H9 (cell line): ENCODE measurements around the gene TANC2. TPM values are rescaled to one million over a fixed set of nuclear protein-coding genes. Genes with fewer than 3 reads are reported as not detected.
A peak's percentile ranks its signal among the peaks of the same experiment; 100 is the strongest.

Experiments
- DNase-seq: peaks from one replicate; pipeline ENCODE4 v3.0.0-alpha.2; 2017
- H2AFZ ChIP-seq: one replicate; pipeline ENCODE4 v1.6.1; 2013; ENCODE audit warnings: mild to moderate bottlenecking, low read length, control low read depth, moderate library complexity
- H2AK5ac ChIP-seq: 2 replicates; pipeline ENCODE4 v1.6.1; 2013; ENCODE audit warnings: low read length, control low read depth, mixed read lengths; ENCODE audit not compliant: insufficient read length
- H2BK120ac ChIP-seq: one replicate; pipeline ENCODE4 v1.6.1; 2013; ENCODE audit warnings: low read depth, mild to moderate bottlenecking, low read length, control low read depth, inconsistent platforms; ENCODE audit not compliant: poor library complexity, severe bottlenecking
- H2BK12ac ChIP-seq: 2 replicates; pipeline ENCODE4 v1.6.1; 2013; ENCODE audit warnings: low read length, control low read depth, mixed read lengths, low read depth; ENCODE audit not compliant: insufficient read length
- H2BK15ac ChIP-seq: 2 replicates; pipeline ENCODE4 v1.6.1; 2013; ENCODE audit warnings: low read depth, low read length, control low read depth
- H2BK20ac ChIP-seq: one replicate; pipeline ENCODE4 v1.6.1; 2013; ENCODE audit warnings: low read depth, mild to moderate bottlenecking, low read length, control low read depth, inconsistent platforms; ENCODE audit not compliant: poor library complexity, severe bottlenecking
- H2BK5ac ChIP-seq: 2 replicates; pipeline ENCODE4 v1.6.1; 2013; ENCODE audit warnings: low read length, control low read depth, mixed read lengths; ENCODE audit not compliant: insufficient read length
- H3K14ac ChIP-seq: 2 replicates; pipeline ENCODE4 v1.6.1; 2013; ENCODE audit warnings: low read length, control low read depth; ENCODE audit not compliant: insufficient read depth
- H3K18ac ChIP-seq: 2 replicates; pipeline ENCODE4 v1.6.1; 2013; ENCODE audit warnings: low read depth, mild to moderate bottlenecking, mixed read lengths, low read length, control low read depth; ENCODE audit not compliant: insufficient read length
- H3K23ac ChIP-seq: 2 replicates; pipeline ENCODE4 v1.6.1; 2013; ENCODE audit warnings: low read length, control low read depth, mixed read lengths, low read depth; ENCODE audit not compliant: insufficient read length
- H3K23me2 ChIP-seq: 2 replicates; pipeline ENCODE4 v1.6.1; 2013; ENCODE audit warnings: low read depth, mild to moderate bottlenecking, mixed read lengths, low read length, control low read depth; ENCODE audit not compliant: insufficient read length, poor library complexity, severe bottlenecking
- H3K27ac ChIP-seq: 2 replicates; pipeline ENCODE4 v1.5.1; 2013; ENCODE audit warnings: low read length, control low read depth, mixed read lengths, low read depth; ENCODE audit not compliant: insufficient read length
- H3K27me3 ChIP-seq: 2 replicates; pipeline ENCODE4 v1.6.1; 2013; ENCODE audit warnings: low read length, control low read depth, inconsistent platforms; ENCODE audit not compliant: insufficient read depth
- H3K4ac ChIP-seq: 2 replicates; pipeline ENCODE4 v1.6.1; 2013; ENCODE audit warnings: low read depth, mild to moderate bottlenecking, control low read depth, inconsistent platforms, low read length, moderate library complexity
- H3K4me1 ChIP-seq: 2 replicates; pipeline ENCODE4 v1.6.1; 2013; ENCODE audit warnings: low read length, control low read depth, inconsistent platforms; ENCODE audit not compliant: insufficient read depth
- H3K4me2 ChIP-seq: 2 replicates; pipeline ENCODE4 v1.6.1; 2013; ENCODE audit warnings: low read length, control low read depth, mixed read lengths; ENCODE audit not compliant: insufficient read length, insufficient read depth
- H3K56ac ChIP-seq: 2 replicates; pipeline ENCODE4 v1.6.1; 2013; ENCODE audit warnings: low read depth, mild to moderate bottlenecking, mixed read lengths, low read length, control low read depth; ENCODE audit not compliant: insufficient read length
- H3K79me1 ChIP-seq: 2 replicates; pipeline ENCODE4 v1.6.1; 2013; ENCODE audit warnings: low read depth, mild to moderate bottlenecking, moderate library complexity, low read length, control low read depth, inconsistent platforms; ENCODE audit not compliant: insufficient read depth, poor library complexity, severe bottlenecking
- H3K79me2 ChIP-seq: 2 replicates; pipeline ENCODE4 v1.6.1; 2013; ENCODE audit warnings: low read length, control low read depth, inconsistent platforms; ENCODE audit not compliant: insufficient read depth
- H3K9ac ChIP-seq: 2 replicates; pipeline ENCODE4 v1.6.1; 2013; ENCODE audit warnings: low read length, control low read depth, mixed read lengths; ENCODE audit not compliant: insufficient read length; ENCODE audit errors: extremely low read depth
- H3K9me3 ChIP-seq: one replicate; pipeline ENCODE4 v1.6.1; 2013; ENCODE audit warnings: low read depth, low read length, inconsistent platforms; ENCODE audit not compliant: control insufficient read depth
- H3T11ph ChIP-seq: one replicate; pipeline ENCODE4 v1.6.1; 2013; ENCODE audit warnings: mild to moderate bottlenecking, low read length, control low read depth, inconsistent platforms
- H4K20me1 ChIP-seq: one replicate; pipeline ENCODE4 v1.6.1; 2013; ENCODE audit not compliant: control insufficient read depth, insufficient read length, insufficient read depth
- H4K5ac ChIP-seq: 2 replicates; pipeline ENCODE4 v1.6.1; 2013; ENCODE audit warnings: low read depth, mild to moderate bottlenecking, mixed read lengths, low read length, control low read depth; ENCODE audit not compliant: insufficient read length
- H4K8ac ChIP-seq: replicated peaks from 2 replicates; pipeline ENCODE4 v1.6.1; 2013; ENCODE audit warnings: low read length, control low read depth, mixed read lengths, low read depth; ENCODE audit not compliant: insufficient read length
- H4K91ac ChIP-seq: 2 replicates; pipeline ENCODE4 v1.6.1; 2013; ENCODE audit warnings: low read depth, mild to moderate bottlenecking, moderate library complexity, mixed read lengths, low read length, control low read depth; ENCODE audit not compliant: insufficient read length
- H3K27ac Mint-ChIP-seq, 3 experiments: 2 replicates in 2 of 3; 3 replicates in 1 of 3; pipeline ENCODE4 v1.8.0; 2020 to 2021; ENCODE audit warnings: mixed read lengths in 3 of 3, mild to moderate bottlenecking in 1 of 3, moderate library complexity in 1 of 3
- H3K27me3 Mint-ChIP-seq: 2 replicates; pipeline ENCODE4 v1.8.0; 2021; ENCODE audit warnings: low read depth, mild to moderate bottlenecking, moderate library complexity, mixed read lengths
- H3K36me3 Mint-ChIP-seq, 3 experiments: 2 replicates in 2 of 3; 3 replicates in 1 of 3; pipeline ENCODE4 v1.8.0; 2020 to 2021; ENCODE audit warnings: low read depth in 3 of 3, mixed read lengths in 3 of 3; ENCODE audit not compliant: insufficient read depth in 1 of 3
- H3K4me1 Mint-ChIP-seq, 2 experiments: 2 replicates each; pipeline ENCODE4 v1.8.0; 2020; ENCODE audit warnings: mixed read lengths in 2 of 2
- H3K4me3 Mint-ChIP-seq, 2 experiments: 2 replicates in 1 of 2; 3 replicates in 1 of 2; pipeline ENCODE4 v1.8.0; 2020 to 2021; ENCODE audit warnings: mild to moderate bottlenecking in 2 of 2, mixed read lengths in 2 of 2, moderate library complexity in 1 of 2
- H3K9me3 Mint-ChIP-seq, 2 experiments: 2 replicates in 1 of 2; 3 replicates in 1 of 2; pipeline ENCODE4 v1.8.0; 2020; ENCODE audit warnings: mild to moderate bottlenecking in 2 of 2, mixed read lengths in 2 of 2, moderate library complexity in 1 of 2
- WGBS: extraction: QIAGEN DNeasy Blood & Tissue Kit; methylation state at CpG from one replicate; pipeline ENCODE4 v1.1.7; 2013; ENCODE audit warnings: missing lambda C conversion rate, low lambda C conversion rate, mixed read lengths; ENCODE audit not compliant: insufficient read length; ENCODE audit errors: extremely low coverage; 5-methylcytosine and 5-hydroxymethylcytosine counted together
- total RNA-seq: library from RNA; stranded (reverse); gene quantifications from 2 replicates; pipeline ENCODE4 v1.2.1, GENCODE V29; 2021
- TF ChIP-seq, protein P1 (sequence below): fragments of 200-600 bp; sonication (generic); conservative IDR thresholded peaks from 3 replicates; pipeline ENCODE4 v1.8.0; 2021; ENCODE audit warnings: antibody characterized with exemption, mild to moderate bottlenecking

The TANC2 gene
- total RNA-seq, 1 experiment from 2014 or later = 7.3 TPM

DNA sequence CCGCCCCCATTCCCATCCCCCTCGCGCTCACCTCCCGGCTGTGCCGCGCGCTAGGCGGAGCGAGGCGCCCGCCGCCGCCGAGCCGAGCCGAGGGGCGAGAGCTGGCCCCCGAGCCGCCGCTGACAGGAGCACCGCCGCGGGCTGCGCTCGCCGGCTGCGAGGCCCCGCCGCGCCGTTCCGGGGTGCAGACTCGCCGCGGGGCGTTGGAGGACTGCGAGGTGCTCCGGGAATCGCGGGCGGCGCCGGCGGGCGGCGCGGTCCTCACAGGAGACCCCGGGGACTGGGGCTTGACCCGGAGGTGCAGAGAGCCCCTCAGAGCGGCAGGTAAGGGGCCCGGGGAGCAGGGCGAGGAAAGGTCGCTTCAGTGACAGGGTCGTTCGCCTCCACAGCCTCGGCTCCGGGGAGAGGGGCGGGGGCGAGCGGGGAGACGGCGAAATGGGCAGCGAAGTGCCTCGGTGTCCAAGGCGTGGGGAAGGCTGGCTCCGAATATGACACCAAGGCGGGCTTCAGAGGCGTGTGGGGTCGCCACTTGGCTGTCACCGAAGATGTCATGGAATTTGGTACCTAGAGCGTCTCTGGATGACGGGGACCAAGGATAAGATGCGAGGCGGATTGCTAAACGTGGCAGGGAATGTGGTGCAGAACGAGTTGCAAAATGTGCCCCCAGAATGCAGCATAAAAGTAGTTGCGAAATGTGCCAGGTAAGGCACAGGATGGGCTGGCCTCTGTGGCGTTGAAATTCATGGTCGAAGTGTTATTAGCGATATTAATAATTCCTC lies 580 bp downstream of the TANC2 start:
- Histone ChIP-seq H3T11ph (no peak overlapping the region), H2BK120ac (no peak overlapping the region), H2BK20ac (no peak overlapping the region), H3K27me3 (no peaks in the 10 kb centered on the region; the same call in 1 of the 2 replicates), H3K27ac (no peak overlapping the region), H3K9ac (peak overlapping the region; percentile 42), H3K4me1 (no peaks in the 10 kb centered on the region; the same call in 1 of the 2 replicates), H4K8ac (no peak overlapping the region), H2AFZ (no peak overlapping the region), H3K23me2 (peaks cover 11% of the 10 kb centered on the region), H2BK15ac (no peak overlapping the region), H3K79me1 (no peaks in the 10 kb centered on the region), H3K4ac (no peak overlapping the region), H3K4me2 (peak overlapping the region; percentile 93), H4K20me1 (no peaks in the 10 kb centered on the region), H4K5ac (no peak overlapping the region), H3K23ac (no peak overlapping the region), H2BK12ac (no peak overlapping the region), H3K79me2 (no peaks in the 10 kb centered on the region; the same call in 1 of the 2 replicates), H3K18ac (no peak overlapping the region), H4K91ac (no peak overlapping the region), H3K9me3 (no peaks in the 10 kb centered on the region), H2BK5ac (no peak overlapping the region), H2AK5ac (no peak overlapping the region), H3K14ac (no peak overlapping the region), H3K56ac (no peak overlapping the region)
- WGBS = no CpG with 5 or more reads among the region's 80 CpGs
- DNase-seq = peak; percentile 69
- H3K27me3 Mint-ChIP-seq = peaks cover 48% of the 10 kb centered on the region
- peak overlapping the region; percentile 77 to 93 for H3K4me3 Mint-ChIP-seq
- H3K27ac Mint-ChIP-seq = no peak overlapping the region; a peak in 1 of 7 replicates
- H3K9me3 Mint-ChIP-seq = peaks cover 0 to 2% of the 10 kb centered on the region in 2 experiments; a peak in 1 of 5 replicates
- H3K36me3 Mint-ChIP-seq = peaks cover under 1 to 2% (median 2%) of the 10 kb centered on the region in 3 experiments; a peak in 4 of 7 replicates
- peaks cover 23 to 27% of the 10 kb centered on the region in 2 experiments for H3K4me1 Mint-ChIP-seq
- TF ChIP-seq, protein P1, sequence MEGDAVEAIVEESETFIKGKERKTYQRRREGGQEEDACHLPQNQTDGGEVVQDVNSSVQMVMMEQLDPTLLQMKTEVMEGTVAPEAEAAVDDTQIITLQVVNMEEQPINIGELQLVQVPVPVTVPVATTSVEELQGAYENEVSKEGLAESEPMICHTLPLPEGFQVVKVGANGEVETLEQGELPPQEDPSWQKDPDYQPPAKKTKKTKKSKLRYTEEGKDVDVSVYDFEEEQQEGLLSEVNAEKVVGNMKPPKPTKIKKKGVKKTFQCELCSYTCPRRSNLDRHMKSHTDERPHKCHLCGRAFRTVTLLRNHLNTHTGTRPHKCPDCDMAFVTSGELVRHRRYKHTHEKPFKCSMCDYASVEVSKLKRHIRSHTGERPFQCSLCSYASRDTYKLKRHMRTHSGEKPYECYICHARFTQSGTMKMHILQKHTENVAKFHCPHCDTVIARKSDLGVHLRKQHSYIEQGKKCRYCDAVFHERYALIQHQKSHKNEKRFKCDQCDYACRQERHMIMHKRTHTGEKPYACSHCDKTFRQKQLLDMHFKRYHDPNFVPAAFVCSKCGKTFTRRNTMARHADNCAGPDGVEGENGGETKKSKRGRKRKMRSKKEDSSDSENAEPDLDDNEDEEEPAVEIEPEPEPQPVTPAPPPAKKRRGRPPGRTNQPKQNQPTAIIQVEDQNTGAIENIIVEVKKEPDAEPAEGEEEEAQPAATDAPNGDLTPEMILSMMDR = no peak
